ENCODE measurements around the gene CAMTA1. TPM values are rescaled to one million over a fixed set of nuclear protein-coding genes. Genes with fewer than 3 reads are reported as not detected.

CAMTA1 gene
- total RNA-seq, 1 experiment from 2014 or later, result 82.2 TPM

DNA sequence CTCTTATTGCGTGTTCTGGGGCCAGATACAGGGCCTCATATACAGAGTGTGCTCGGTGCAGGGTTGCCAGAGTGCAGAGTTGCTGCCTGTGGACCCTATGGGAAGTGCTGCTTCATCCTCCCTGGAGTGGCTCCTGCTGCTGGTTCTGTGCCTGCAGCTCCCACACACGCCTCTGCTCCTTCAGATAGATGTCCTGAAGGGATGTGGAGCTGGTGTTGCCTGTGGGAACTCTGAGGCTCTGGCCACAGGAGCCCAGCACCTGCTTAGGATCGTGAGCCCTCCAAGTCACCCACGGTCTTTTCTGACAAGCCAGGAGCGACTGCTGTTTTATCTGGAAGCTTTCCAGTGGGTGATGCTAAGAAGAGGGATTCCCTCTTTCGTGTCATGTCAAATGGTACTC is 120.5 kb downstream of the CAMTA1 start:
- Histone ChIP-seq H3K36me3 (ENCODE audit: control insufficient read depth, insufficient read depth, low read length) (no peaks in the 10 kb centered on the region), H3K4me3 (ENCODE audit: low read depth in 2 of 2, low read length in 2 of 2) (no peak overlapping the region), H3K9me3 (ENCODE audit: control insufficient read depth, insufficient read depth, low read depth, low read length) (no peaks in the 10 kb centered on the region), H3K27me3 (ENCODE audit: control insufficient read depth, insufficient read depth, low read length) (no peaks in the 10 kb centered on the region), H3K27ac (ENCODE audit: low read length) (no peak overlapping the region), H3K4me1 (ENCODE audit: control insufficient read depth, insufficient read depth, low read length) (no peaks in the 10 kb centered on the region)
- intact Hi-C loops (cut with micrococcal nuclease; ENCODE audit: unreplicated experiment), result no loop called here
- TF ChIP-seq TCF7L2 (IDR thresholded peaks at IDR 0.05; ENCODE audit: low read depth, low read length), result no peak
- TF ChIP-seq, protein P1, sequence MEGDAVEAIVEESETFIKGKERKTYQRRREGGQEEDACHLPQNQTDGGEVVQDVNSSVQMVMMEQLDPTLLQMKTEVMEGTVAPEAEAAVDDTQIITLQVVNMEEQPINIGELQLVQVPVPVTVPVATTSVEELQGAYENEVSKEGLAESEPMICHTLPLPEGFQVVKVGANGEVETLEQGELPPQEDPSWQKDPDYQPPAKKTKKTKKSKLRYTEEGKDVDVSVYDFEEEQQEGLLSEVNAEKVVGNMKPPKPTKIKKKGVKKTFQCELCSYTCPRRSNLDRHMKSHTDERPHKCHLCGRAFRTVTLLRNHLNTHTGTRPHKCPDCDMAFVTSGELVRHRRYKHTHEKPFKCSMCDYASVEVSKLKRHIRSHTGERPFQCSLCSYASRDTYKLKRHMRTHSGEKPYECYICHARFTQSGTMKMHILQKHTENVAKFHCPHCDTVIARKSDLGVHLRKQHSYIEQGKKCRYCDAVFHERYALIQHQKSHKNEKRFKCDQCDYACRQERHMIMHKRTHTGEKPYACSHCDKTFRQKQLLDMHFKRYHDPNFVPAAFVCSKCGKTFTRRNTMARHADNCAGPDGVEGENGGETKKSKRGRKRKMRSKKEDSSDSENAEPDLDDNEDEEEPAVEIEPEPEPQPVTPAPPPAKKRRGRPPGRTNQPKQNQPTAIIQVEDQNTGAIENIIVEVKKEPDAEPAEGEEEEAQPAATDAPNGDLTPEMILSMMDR (IDR thresholded peaks at IDR 0.05), result no peak
- TF ChIP-seq SIN3A (IDR thresholded peaks at IDR 0.05; ENCODE audit: borderline replicate concordance, insufficient read depth, low read depth, low read length), result no peak
- TF ChIP-seq, protein P2, sequence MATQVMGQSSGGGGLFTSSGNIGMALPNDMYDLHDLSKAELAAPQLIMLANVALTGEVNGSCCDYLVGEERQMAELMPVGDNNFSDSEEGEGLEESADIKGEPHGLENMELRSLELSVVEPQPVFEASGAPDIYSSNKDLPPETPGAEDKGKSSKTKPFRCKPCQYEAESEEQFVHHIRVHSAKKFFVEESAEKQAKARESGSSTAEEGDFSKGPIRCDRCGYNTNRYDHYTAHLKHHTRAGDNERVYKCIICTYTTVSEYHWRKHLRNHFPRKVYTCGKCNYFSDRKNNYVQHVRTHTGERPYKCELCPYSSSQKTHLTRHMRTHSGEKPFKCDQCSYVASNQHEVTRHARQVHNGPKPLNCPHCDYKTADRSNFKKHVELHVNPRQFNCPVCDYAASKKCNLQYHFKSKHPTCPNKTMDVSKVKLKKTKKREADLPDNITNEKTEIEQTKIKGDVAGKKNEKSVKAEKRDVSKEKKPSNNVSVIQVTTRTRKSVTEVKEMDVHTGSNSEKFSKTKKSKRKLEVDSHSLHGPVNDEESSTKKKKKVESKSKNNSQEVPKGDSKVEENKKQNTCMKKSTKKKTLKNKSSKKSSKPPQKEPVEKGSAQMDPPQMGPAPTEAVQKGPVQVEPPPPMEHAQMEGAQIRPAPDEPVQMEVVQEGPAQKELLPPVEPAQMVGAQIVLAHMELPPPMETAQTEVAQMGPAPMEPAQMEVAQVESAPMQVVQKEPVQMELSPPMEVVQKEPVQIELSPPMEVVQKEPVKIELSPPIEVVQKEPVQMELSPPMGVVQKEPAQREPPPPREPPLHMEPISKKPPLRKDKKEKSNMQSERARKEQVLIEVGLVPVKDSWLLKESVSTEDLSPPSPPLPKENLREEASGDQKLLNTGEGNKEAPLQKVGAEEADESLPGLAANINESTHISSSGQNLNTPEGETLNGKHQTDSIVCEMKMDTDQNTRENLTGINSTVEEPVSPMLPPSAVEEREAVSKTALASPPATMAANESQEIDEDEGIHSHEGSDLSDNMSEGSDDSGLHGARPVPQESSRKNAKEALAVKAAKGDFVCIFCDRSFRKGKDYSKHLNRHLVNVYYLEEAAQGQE (IDR thresholded peaks at IDR 0.05; ENCODE audit: insufficient read depth in 1 of 2, low read depth in 2 of 2, low read length in 1 of 2), result no peak
- TF ChIP-seq POLR2AphosphoS5 (IDR thresholded peaks at IDR 0.05; ENCODE audit: low read depth, low read length), result no peak
- ChIA-PET CTCF (no interaction called here), POLR2A (no interaction called here)
- no peak for ATAC-seq
- no peak for DNase-seq (ENCODE audit: low read depth, low spot score)
- BruUV-seq (replicated peaks), result no TSS peak
- in situ Hi-C loops (cut with HindIII; ENCODE audit: low pct_unique_long_range_greater_than_20kb, low sequenced_read_pairs), result no loop called here

GRCh38 chr1:6906783-6907182 is 121.5 kb downstream of the CAMTA1 start:
- ATAC-seq (no peak), DNase-seq (ENCODE audit: low read depth, low spot score) (no peak)
- POLR2A ChIA-PET, result no interaction called here
- no peaks in the 10 kb centered on the region for H3K27me3 ChIP-seq (ENCODE audit: control insufficient read depth, insufficient read depth, low read length)
- no peaks in the 10 kb centered on the region for H3K4me1 ChIP-seq (ENCODE audit: control insufficient read depth, insufficient read depth, low read length)
- in situ Hi-C loops (cut with HindIII; ENCODE audit: low pct_unique_long_range_greater_than_20kb, low sequenced_read_pairs) (no loop called here), intact Hi-C loops (cut with micrococcal nuclease; ENCODE audit: unreplicated experiment) (no loop called here)
- H3K36me3 ChIP-seq (ENCODE audit: control insufficient read depth, insufficient read depth, low read length), result no peaks in the 10 kb centered on the region
- BruUV-seq (replicated peaks), result no TSS peak
- no peak overlapping the region for H3K4me3 ChIP-seq (ENCODE audit: low read depth in 2 of 2, low read length in 2 of 2)
- H3K9me3 ChIP-seq (ENCODE audit: control insufficient read depth, insufficient read depth, low read depth, low read length), result no peaks in the 10 kb centered on the region
- H3K27ac ChIP-seq (ENCODE audit: low read length), result no peak overlapping the region
- CTCF ChIA-PET, result no interaction called here
- TF ChIP-seq, protein P2 (IDR thresholded peaks at IDR 0.05; ENCODE audit: insufficient read depth in 1 of 2, low read depth in 2 of 2, low read length in 1 of 2), result no peak
